ENCODE results near the gene DENND6A.
"Not testable (repeated sequence)": the region's sequence is repeated elsewhere in the genome, so short reads cannot be mapped to it uniquely, and the experiment has no call there.

Gene DENND6A

DNA sequence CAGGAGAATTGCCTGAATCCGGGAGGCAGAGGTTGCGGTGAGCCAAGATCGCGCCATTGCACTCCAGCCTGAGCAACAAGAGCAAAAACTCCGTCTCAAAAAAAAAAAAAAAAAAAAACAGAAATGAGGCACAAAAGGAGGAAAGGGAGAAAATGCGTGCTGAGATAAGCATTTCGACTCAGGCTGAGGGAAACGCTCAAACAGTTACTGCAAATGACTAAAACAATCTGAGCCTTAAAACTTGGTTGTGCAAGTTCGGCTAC, 813 bp downstream of the DENND6A start:
- not testable (repeated sequence) for DNase-seq (ENCODE audit: low spot score)

GRCh38 chr3:57691411-57692132, 1.3 kb downstream of the DENND6A start:
- no peak for DNase-seq (ENCODE audit: low spot score)

- no peak for DNase-seq (ENCODE audit: low spot score)
Measured at GRCh38 chr3:57689367-57690053, 3.4 kb downstream of the DENND6A start.

DNA sequence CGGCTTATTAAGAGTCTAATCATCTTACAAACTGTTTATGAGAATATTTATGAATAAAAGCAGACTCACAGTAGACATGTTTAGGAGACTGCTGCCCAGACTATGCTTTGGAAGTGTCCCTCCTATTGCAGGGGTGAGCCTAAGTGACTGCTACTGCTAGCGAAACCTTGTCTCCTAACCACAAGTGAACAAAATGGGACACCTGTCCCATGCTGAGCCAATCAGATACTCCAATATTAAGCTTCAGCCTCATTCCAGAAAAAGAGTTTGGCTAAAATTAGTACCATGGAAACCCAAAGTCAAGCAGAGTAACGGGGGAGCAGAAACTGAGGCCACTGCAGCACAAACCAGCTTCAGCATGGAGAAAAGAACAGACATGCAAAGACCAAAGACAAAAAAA, 4.6 kb downstream of the DENND6A start:
- no peak for DNase-seq (ENCODE audit: low spot score)

- no peak for DNase-seq (ENCODE audit: low spot score)
Measured at GRCh38 chr3:57683286-57683685, 9.6 kb downstream of the DENND6A start.

- no peak for DNase-seq (ENCODE audit: low spot score)
Measured at GRCh38 chr3:57682284-57682683, 10.6 kb downstream of the DENND6A start.

- DNase-seq (ENCODE audit: low spot score) = no peak
Measured at GRCh38 chr3:57681691-57682090, 11.2 kb downstream of the DENND6A start.

DNA sequence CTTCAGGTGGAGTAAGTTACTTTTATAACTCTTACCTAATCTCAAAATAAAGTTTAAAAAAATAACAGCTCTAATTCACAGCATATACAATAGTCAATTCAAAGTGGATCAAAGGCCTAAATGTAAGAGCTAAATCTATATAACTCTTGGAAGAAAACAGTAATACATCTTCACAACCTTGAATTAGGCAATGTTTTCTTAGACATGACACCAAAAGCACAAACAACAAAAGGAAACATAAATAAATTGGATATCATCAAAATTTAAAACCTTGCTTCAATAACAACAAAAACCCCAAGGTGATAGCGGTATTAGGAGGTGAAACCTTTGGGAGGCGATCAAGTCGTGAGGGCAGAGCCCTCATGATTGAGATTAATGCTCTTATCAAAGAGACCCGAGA, 12.8 kb downstream of the DENND6A start:
- no peak for DNase-seq (ENCODE audit: low spot score)

GRCh38 chr3:57675530-57675929, 17.3 kb downstream of the DENND6A start:
- DNase-seq (ENCODE audit: low spot score) = no peak

DNA sequence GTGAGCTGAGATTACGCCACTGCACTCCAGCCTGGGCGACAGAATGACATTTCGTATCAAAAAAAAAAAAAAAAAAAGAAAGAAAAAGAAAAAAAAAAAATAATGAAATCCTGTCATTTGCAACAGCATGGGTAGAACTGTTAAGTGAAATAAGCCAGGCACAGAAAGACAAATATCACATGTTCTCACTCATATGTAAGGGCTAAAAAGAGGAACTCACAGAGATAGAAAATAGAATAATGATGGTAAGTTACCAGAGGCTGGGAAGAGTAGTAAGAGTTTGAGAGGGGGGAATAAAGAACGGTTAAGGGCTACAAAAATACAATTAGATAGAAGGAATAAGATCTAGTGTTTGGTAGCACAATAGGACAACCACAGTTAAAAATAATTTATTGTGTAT, 19.7 kb downstream of the DENND6A start:
- DNase-seq (ENCODE audit: low spot score) = no peak

- no peak for DNase-seq (ENCODE audit: low spot score)
Measured at GRCh38 chr3:57670543-57670942, 22.3 kb downstream of the DENND6A start.

DNA sequence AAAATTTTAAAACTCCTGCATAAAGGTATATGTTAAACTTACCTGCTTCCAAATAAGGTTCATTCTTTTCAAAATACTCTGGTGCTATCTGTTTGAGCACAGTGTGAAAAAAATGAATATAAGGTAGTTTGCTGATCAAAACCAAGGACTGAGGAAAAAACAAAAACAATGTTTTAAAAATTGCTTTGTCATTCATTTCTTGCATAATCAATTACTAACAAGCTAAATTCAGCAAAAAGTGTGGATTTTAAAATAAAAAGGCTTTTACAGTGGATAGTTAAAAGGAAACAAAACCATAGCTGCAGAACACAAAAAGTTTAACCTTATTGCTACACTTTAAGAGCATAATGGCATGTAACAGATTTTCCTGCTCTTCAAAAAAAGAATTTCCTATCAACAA, 31.5 kb downstream of the DENND6A start:
- no peak for DNase-seq (ENCODE audit: low spot score)

- DNase-seq (ENCODE audit: low spot score) = no peak
Measured at GRCh38 chr3:57659806-57660439, 33.0 kb downstream of the DENND6A start.

DNA sequence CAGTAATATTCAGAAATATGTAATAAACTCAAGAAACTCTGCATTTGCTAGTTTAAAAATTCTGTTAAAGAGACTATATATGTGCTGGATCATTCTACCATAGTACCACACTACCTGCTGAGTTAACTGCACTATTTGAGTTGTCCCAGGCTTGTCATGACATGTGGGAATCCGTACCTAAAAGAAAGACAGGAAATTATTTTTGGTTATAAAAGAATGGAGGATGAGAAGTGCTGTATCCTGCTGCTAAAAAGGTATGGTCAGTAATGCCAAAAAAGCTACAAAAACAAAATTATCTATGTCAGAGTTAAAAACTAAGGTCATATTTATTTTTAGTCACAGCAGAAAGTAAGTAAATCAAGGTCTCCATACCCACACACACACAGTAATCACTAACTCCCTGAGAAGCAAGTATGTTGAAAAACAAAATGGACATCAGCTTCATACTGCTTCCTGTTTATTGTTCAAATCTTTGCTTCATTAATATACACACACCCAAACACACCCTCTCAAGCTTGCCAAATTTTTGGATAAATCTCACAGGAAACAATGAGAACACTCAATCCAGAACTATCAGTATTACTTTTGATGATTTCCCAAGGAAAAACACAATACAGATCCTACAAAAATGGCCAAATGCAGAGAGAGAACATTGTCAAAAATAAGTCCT, 33.7 kb downstream of the DENND6A start:
- DNase-seq (ENCODE audit: low spot score) = no peak

GRCh38 chr3:57658536-57658935, 34.3 kb downstream of the DENND6A start:
- no peak for DNase-seq (ENCODE audit: low spot score)

DNA sequence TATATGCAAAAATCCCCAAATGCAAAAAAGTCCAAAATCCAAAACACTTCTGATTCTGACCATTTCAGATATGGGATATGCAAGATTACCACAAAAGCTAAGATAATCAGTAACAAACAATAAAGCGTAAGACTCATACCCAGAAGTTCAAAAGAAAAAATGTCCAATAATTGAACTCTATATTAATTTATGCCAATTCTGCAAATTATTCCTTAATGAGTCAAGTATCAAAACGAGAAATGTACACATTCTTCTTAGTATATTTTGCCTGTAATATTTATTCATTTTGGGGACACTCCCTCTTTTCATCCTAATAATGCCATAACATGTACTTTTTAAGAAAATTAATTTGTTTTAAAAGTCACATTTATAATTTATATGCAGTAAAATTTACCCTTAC, 37.1 kb downstream of the DENND6A start:
- no peak for DNase-seq (ENCODE audit: low spot score)

DNA sequence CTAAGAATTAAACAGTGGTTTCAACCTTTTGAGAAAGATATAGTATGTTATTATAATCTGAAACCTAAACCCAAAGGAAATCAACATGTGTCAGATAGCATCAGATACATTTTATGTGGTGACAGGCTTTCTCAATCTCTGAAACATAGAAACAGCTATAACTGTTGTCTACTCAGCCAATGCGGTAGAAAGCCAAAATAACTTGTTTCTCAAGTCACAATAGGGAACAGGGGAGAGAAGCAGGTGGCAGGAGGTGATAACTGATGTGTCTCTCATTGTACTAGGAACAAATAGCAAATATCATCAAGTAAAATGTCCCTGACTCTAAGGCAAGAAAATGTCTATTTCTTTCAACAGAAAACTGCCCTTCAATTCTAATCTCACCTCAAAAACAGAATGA, 38.6 kb downstream of the DENND6A start:
- DNase-seq (ENCODE audit: low spot score) = no peak

- no peak for DNase-seq (ENCODE audit: low spot score)
Measured at GRCh38 chr3:57652203-57652602, 40.7 kb downstream of the DENND6A start.

DNA sequence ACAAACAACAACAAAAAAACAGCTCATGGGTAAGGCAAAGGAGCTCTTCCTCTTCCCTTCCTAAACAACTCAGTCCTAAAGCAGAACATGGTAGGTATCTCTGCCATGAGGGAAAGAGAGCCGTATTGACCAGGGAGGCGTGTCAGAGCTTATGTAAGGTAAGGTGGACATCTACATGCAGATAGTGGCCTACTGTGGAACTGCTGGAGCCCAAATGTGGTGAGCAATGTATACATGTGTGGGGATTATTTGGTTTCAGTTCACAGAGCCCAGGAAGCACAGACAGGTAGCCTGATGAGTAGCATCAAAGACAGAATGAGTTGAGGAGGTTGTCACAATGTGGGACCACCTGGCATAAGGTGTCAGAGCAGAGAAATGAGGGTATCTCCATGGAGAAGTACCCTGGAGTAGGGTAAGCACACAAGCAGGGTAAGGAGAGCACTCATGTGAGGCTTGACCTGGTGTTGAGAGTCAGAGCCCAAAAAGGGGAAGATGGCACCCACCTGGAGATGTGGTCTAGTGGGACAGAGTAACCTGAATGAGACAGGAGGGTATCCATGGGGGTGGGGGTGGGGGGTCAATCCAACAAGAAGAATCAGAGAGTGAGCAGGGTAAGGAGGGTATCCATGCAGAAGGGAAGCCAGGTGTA, 45.5 kb downstream of the DENND6A start:
- no peak for DNase-seq (ENCODE audit: low spot score)

GRCh38 chr3:57646723-57647122, 46.2 kb downstream of the DENND6A start:
- DNase-seq (ENCODE audit: low spot score) = peak; percentile 79

- DNase-seq (ENCODE audit: low spot score) = no peak
Measured at GRCh38 chr3:57644740-57645139, 48.1 kb downstream of the DENND6A start.

DNA sequence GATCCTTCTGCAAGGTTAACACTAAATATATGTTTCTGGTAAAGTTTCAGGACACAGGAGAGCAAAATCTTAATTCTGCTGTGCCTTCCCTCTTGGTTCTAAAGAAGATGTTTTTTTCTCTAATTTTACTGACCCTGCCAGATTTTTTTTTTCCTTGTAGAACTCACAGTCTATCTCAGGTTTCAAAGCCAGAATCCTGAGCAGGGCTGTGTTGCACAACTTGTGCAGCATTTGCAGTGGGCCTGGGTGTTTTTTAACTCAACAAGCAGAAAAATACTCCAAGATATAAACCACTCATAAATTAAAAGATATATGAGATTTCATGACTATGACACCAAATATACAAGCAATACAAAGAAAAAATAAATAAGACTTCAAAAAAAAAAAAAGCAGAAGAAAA, 55.5 kb downstream of the DENND6A start:
- DNase-seq (ENCODE audit: low spot score) = no peak

GRCh38 chr3:57634259-57634658, 58.6 kb downstream of the DENND6A start:
- not testable (repeated sequence) for DNase-seq (ENCODE audit: low spot score)

All from AG20443 (cell line).